HG03135 (cell line): Measurements from ENCODE around the gene TRMT61A.
A peak's percentile ranks its signal among the peaks of the same experiment; 100 is the strongest.

ENCODE experiments used
- ATAC-seq: cut with Tn5 transposase; IDR thresholded peaks from one replicate; pipeline ENCODE4 v1.9.1; 2021; ENCODE audit warnings: mild to moderate bottlenecking, moderate library complexity; ENCODE audit not compliant: unreplicated experiment

Gene TRMT61A

DNA sequence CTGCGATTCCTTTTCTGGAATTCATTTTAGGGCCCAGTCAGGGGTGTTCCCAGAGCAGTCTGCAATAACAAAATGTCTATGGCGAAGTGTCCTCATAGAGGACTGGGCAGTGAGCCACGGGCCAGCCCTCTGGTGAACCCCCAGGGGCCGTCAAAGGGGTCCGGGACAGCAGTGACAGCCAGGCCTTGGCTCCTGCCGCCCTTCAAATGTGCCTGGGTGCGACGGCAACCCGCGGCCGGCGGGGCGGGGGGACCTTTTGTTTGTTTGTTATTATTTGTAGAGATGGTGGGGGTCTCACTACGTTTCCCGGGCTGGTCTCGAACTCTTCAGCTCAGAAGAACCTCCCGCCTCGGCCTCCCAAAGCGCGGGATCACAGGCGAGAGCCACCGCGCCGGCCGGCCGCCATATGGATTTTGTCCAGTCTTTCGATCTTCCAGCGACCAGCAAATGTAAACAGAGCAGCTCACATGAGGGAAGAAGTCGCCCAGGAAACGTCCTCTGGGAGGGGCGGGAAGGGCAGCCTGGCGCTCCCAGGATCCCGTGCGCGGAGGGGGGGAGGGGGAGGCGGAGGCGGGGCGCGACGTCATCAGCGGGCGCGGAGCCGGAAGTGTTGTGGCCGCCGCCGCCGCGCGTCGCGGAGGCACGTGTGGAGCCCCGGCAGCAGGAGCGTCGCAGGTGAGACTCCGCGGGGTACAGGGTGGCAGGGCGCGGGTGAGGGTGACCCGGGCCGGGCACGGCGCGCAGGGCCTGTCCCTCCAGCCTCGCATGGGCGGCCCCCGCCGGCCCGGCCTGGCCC lies at the start of gene TRMT61A:
TRMT61A (plus strand) TSS at position 610 of the 796 bp plus-strand sequence. CDS start 783 bp downstream, outside the sequence.
- ATAC-seq: peak; percentile 45

DNA sequence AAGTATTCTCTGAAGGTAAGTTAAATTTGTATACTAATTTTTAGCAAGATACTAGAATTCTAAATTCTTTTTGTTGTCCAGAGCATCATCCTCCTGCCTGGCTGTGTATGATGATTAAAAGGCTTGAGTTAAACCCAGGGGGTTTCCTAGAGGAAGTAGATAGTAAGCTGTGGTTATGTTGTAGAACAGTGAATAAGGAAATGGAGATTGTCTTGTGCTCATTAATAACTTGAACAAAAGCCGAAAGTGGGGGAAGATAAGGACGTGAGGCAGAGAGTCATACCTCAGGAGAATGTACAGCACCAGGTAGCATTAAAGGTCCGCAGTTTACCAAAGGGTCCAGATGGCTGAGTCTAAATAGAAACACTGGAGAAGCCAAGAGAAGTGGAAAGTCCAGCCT lies 48.4 kb upstream of the TRMT61A start:
- no peak for ATAC-seq

DNA sequence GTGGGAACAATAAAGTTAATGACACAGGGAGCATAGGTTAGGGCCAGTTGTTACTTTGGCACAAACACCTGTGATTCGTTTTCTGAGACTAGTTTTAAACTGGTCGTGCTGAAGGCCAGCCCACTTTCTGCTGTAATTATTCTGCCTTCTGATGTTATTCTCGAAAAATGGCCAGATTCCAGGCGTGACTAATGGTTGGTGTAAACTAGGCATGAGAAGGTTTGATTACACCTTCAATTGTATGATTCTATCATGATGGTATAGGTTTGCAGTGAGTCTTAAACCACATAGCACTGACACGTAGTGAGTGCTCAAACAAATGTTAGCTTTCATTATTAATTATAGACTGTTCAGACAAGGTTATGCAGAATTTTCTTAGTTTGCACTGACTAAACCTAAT lies 45.4 kb upstream of the TRMT61A start:
- no peak for ATAC-seq

DNA sequence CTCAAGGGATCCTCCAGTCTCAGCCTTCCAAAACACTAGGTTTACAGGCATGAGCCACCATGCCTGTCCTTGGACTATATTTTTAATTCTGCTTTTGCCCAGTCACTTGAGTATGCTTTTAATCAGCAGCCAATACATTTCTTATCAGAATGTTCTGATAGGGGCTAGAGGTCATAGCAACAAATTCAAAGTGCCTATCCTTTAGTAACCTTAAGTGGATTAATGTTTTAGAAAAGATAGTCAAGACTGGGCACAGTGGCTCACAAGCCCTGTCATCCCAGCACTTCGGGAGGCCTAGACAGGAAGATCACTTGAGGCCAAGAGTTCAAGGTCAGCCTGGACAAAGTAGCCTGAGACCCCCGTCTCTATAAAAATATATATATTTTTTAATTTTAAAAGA lies 43.5 kb upstream of the TRMT61A start:
- no peak for ATAC-seq

DNA sequence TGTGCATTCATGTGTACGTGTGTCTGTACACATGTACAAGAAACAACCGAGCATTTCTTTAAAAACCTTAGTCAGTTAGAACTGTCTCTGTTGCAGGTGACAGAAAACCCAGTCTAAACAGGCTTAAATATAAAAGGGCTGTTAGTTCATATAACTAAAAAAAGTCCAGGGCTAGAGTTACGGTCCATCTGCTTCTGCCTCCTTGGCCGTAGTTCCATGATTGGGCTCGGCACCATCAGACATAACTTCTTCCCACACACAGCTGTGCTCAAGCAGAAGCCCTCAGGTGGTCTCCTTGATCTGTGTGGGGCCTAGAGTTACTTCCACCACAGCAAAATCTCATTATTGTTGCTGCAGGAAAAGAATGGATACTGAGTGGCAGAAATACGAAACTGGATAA lies 40.9 kb upstream of the TRMT61A start:
- ATAC-seq: no peak

DNA sequence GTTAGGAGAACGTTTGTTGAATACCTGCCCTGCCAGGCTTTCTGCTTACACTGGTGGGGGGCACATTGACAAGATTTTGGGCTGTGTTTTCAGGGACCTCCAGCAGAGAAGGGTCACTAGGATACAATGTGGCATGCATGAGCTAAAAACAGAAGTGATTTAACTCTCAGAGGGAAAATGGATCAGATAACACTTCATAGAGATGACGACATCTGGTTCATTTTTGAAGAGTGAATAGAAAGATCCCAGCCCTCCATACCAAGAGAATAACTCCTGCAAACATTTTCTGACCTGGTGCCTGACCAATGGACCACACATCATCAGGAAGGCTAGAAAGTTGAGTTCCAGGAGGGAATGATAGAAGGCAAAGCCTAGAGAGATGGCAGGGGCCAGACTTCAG lies 40.0 kb upstream of the TRMT61A start:
- ATAC-seq: no peak

DNA sequence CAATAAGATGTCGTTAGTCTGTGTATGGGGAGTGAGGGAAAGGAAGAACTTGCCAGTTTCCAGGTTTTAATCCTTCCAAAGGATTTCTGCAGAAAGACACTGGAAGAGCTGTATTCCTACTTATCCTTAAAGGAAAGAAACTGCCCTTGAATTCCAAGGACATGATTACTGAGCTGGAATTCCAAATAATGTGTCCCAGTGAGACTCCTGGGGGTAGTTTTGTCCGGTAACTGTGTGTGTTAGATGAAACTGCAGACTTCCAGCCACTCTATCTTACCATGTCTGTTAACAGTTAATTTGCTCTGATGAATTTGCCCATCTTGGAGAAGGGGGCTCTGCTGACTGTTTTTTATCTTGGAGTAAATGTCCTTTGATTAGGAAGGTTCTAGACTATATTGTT lies 39.4 kb upstream of the TRMT61A start:
- no peak for ATAC-seq

DNA sequence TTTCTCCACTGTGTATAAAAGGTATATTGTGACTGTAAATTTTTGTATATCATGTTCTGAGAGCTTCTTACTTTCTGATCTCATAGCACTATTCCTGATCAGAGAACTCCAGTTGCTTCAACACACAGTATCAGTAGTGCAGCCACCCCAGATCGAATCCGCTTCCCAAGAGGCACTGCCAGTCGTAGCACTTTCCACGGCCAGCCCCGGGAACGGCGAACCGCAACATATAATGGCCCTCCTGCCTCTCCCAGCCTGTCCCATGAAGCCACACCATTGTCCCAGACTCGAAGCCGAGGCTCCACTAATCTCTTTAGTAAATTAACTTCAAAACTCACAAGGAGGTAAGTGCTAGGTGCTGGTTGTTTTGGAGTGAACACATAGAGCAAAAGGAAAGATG lies 37.3 kb upstream of the TRMT61A start:
- ATAC-seq: no peak

DNA sequence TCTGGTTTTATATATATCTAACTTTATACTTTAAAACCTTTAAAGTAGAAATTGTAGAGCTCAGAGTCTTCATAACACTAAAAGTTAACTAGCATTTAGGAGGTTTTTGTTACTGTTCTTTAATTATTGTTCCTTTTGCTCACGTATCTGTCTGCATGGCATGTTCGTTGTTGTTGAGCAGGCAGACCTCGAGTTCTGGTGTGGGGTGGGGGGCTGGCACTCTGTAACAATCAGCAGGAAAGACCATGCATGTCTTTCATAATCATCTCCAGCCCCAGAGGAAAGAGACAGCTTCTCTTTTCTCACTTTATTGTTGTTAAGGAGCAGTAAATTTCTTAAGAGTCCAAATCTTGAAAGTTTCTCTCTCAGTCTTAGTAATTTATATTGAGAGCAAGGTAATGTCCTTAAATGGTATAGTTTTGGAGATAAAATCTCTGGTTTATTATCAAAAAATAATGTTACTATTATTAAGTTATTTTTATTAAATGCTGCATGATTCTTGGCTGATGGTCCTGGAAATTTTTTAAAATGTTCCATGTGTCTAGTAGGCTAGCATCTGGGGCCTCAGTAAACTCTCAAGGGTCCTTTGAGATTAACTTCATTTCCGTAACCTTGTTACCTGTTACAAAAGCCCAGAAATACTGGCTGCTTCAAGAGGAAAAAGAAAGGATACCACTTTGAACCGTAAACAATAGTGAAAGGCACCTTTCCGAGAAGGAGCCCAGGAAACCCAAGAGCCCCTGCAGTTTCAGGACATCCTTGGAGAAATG lies 36.7 kb upstream of the TRMT61A start:
- no peak for ATAC-seq

DNA sequence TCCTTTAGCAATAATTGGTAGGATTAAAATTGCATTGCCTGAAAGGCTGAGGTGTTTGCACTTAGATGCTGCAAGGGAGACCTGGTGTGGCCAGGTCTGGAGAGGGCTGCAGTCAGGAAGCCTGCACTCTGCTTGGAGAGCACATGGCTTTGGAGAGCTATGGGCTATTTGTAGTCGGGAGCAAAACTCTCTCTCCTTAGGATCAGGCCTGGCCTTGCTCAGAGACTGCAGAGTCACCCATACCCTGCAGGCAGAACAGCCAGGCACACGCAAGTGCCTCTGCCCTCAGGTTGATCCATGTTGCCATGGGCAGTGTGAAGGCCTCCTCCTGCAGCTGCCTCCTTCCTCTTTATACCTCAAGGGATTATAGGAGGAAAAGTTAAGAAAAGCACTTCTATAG lies 33.1 kb upstream of the TRMT61A start:
- ATAC-seq: no peak

DNA sequence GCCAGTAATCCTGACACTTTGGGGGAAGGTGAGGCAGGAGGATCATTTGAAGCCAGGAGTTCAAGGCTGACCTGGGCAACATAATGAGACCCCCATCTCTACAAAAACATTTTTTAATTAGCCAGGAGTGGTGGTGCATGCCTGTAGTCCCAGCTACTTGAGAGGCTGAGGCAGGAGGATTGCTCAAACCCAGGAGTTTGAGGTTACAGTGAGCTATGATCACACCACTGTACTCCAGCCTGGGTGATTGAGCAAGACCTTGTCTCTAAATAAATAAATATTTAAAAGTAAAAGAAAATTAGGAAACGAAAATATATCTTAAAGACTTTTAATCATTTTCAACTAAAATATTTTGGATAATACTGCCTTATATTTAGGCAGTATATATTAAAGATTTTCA lies 32.2 kb upstream of the TRMT61A start:
- no peak for ATAC-seq

DNA sequence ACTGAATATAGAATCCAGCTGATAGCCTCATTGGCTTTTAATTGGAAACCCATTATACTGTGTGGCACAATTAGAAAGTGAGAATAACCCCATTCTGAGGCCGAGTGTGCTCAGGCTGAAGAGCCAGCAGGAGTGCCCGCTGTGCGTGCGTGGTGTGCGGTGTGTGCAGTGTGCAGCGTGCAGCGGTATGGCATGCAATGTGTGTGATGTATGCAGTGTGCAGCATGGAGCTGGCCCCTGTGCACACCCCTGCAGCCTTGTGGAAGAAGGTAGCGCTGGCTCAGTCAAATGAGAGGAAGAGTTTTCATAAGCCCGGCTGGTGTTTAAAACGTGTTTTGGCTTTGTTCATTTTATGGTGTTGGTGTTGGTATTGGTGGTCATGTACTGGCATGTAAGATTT lies 29.3 kb upstream of the TRMT61A start:
- no peak for ATAC-seq

DNA sequence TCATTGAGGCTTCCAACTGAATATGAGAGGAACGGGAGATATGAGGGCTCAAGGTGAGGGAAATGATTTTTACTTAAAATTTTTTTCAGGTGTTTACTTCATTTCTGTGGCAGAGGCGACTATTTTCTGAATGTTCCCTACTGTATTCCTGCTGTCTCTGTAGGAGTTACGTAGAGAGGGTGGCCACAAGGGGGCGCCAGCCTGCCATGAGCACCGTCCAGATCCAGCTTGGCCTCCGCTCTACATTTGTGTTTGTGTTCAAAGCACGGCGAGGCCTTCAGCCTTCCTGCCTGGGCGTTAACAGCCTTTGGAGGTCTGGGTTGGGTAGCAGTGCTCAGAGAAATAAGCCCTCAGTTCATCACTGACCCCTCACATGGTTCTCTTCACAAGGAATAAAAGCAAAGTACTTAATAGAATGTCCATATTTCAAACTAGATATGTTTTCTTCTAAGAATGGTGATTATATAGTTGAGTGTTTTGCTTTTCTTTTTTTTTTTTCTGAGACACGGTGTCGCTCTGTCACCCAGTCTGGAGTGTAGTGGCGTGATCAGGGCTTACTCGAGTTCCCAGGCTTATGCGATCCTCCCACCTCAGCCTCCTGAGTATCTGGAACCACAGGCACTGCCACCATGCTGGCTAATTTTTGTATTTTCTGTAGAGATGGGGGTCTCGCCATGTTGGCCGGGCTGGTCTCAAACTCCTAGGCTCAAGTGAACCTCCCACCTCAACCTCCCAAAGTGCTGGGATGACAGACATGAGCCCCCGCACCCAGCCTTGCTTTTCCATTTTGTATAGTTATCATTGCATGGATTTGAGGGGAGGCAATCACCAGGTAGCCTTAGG lies 28.6 kb upstream of the TRMT61A start:
- no peak for ATAC-seq

DNA sequence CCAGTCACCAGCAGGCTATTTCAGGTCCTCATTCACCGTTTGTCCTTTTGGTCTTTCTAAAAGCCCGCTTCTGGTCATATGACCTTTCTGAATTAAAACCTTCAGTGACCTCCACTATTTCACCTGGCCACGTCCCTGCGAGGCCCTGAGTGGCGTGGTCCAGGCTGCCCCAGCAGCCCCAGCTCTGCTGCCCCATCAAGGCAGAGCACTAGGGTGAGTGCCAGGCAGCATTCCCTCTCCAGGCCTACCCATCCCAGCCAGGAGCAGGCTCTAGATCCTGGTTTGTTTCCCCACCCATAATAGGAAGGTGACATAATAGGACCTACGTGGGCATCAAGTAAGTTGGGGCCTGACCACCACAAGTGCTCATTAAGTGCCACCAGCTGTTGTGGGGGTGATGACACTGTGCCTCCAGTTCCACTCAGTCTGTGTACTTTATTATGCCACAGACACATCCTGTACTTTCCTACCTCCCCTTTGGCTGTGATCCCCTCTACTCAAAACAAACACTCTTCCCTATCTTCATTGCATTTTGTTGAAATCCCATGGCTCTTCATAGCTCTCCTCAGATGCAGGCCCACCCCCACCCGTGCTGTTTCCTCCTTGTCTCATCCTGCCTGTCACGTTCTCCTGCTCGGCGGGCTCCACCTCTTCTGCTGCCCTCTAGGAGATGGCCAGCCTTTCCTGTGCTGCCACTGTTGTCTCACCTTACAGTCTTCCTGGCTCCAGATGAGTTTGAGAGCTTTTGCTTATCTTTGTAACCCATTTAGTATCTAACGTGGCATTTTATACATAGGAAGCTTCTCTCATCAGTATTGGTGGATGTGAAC lies 27.7 kb upstream of the TRMT61A start:
- ATAC-seq: no peak

DNA sequence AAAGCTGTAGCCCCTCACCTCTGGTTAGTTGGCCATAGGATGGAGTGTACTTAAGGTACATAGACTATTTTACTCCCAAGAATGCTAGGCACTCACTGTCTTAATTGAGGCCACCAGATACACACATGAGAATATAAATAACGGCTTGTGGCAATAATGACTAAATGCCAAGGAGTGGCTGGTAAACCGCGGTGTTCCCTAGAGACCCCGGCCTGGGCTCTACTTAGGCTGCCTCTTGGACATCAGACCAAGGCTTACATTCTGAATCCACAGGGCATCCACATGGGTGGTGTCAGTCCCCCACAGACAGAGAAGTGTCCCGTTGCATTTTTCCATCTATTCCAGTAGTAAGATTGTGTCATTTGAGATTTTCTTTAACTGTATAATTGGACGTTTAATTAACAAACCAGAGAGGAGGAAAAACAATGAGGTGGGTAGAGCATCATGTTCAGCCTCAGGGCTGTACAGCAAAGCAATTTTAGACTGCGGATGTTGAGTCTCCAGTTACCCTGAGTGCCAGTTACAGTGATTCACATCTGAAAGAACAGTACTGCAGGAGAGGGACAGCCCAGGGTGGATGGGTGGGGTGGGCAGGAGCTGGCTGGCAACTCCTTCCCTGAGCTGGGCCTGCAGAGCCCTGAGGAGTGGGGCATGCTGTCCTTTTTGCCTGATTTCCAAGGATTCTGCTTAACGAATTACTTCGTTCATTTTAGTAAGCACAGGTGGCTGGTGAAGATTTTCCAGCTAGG lies 26.9 kb upstream of the TRMT61A start:
- ATAC-seq: no peak

DNA sequence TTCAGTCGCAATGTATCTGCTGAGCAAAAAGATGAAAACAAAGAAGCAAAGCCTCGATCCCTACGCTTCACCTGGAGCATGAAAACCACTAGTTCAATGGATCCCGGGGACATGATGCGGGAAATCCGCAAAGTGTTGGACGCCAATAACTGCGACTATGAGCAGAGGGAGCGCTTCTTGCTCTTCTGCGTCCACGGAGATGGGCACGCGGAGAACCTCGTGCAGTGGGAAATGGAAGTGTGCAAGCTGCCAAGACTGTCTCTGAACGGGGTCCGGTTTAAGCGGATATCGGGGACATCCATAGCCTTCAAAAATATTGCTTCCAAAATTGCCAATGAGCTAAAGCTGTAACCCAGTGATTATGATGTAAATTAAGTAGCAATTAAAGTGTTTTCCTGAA lies 26.1 kb upstream of the TRMT61A start:
- ATAC-seq: no peak

DNA sequence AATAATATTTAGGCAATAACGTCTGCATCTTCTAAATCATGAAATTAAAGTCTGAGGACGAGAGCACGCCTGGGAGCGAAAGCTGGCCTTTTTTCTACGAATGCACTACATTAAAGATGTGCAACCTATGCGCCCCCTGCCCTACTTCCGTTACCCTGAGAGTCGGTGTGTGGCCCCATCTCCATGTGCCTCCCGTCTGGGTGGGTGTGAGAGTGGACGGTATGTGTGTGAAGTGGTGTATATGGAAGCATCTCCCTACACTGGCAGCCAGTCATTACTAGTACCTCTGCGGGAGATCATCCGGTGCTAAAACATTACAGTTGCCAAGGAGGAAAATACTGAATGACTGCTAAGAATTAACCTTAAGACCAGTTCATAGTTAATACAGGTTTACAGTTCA lies 25.7 kb upstream of the TRMT61A start:
- no peak for ATAC-seq

DNA sequence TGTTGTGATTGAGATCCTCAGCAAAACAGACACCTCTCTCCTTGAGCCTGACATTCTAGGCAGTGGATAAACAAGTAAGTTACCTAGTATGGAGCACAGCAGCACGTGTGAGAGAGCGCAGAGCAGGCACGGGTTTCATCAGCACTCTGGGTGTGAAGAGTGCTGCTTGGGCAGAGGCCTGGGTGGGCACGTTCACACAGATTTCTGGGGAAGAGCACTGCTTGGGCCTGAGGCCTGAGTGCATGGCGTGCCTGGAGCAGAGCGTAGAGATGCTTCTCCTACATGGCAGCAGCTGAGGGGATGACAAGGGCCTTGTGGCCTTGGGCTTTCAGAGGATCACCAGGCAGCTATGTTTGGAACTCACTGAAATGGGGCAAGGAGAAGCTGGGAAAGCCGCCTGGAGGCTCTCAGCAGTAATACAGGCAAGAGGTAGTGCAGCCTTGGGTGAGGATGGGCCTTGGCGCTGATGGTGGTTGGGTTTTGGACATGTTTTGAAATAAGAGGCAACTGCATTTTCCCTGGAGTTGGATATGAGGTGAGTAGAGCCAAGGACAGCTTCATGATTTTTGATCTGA lies 23.9 kb upstream of the TRMT61A start:
- ATAC-seq: no peak

DNA sequence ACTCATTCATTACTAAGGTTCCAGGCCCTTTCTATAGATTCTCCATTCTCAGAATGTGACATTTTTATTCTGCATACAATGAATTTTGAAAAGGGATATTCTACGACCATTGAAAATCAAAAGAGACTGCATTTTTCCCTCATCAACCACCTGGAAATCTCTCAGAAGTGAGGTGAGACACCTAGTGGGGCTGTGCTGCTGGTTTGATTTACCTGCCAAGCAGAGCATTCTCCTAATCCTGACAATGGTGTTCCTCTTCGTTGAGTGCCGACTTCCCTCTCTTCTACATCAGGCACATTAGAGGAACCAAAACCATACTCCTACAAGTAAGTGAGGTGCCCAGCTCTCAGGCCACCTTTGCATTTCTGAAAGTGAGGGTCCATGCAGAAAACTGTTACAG lies 21.2 kb upstream of the TRMT61A start:
- ATAC-seq: no peak
